HG03108 (cell line): ENCODE results near the gene SHISAL2A.
"Not testable (repeated sequence)": the region's sequence is repeated elsewhere in the genome, so short reads cannot be mapped to it uniquely, and the experiment has no call there.

Experiments used
- ATAC-seq: cut with Tn5 transposase; IDR thresholded peaks from one replicate; pipeline ENCODE4 v1.9.1; 2021; ENCODE audit warnings: moderate library complexity; ENCODE audit not compliant: unreplicated experiment

SHISAL2A gene

DNA sequence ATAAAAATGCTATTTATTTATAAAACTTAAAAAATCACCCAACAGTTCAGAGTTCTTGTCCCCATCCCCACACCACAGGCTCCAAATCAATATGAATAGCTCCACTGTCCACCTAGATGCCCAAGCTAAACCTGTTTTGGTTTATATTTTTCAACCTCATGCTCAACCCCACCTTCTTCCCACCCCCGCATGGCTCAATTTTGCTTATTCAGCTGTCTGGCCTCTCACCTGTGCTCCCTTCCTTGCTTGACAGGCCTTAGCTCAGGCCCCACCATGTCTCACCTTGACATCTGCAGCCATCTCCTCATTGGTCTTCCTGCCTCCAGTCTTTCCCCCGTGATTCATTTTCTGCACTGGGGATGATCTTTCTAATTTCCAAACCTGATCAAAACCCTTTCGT, 47.4 kb downstream of the SHISAL2A start:
- ATAC-seq = no peak

DNA sequence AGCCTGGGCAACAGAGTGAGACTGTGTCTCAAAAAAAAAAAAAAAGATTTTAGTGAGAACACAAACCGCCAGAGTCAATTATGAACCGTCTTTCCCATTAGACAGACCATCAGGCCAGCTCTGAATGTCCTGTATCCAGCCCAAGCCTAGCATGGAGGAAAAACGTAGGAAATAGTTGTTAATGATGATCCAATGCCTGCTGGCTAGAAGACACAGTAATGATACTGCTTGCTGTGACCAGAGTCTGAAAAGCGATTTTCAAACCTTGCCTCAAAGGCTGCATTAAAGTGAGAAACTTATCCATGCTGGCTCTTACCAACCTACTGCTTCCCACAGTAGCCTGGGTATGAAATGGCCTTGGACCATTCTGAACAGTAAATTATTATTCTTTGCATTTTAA, 48.2 kb downstream of the SHISAL2A start:
- ATAC-seq = no peak

DNA sequence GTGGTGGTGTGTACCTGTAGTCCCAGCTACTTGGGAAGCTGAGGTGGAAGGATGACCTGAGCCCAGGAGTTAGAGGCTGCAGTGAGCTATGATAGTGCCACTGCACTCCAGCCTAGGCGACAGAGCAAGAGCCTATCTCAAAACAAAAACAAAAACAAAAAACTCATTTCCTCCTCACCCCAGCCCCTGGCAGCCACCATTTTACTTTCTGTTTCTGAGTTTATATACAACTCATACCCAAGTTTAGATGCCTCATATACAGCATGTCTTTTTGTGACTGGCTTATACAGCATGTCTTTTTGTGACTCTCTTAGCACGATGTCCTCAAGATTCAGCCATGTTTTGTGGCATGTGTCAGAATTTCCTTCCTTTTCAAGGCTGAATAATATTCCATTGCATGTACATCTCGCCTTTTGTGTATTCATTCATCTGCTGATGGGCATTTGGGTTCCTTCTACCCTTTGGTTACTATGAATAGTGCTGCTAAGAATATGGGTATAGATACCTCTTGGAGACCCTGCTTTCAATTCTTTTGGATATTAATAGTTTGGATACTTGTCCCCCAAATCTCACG, 50.5 kb downstream of the SHISAL2A start:
- ATAC-seq = no peak

DNA sequence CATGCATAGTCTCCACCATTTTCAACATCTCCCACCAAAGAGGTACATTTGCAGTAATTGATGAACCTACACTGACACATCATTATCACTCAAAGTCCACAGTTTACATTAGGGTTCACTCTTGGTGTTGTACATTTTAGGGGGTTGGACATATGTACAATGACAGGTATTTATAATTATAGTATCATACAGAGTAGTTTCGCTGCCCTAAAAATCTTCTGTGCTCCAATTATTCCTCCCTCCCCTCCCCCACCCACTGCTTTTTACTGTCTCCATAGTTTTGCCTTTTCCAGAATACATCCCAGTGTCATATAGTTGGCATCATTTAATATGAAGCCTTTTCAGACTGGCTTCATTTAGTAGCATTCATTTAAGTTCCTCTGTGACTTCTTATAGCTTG, 51.6 kb downstream of the SHISAL2A start:
- no peak for ATAC-seq

DNA sequence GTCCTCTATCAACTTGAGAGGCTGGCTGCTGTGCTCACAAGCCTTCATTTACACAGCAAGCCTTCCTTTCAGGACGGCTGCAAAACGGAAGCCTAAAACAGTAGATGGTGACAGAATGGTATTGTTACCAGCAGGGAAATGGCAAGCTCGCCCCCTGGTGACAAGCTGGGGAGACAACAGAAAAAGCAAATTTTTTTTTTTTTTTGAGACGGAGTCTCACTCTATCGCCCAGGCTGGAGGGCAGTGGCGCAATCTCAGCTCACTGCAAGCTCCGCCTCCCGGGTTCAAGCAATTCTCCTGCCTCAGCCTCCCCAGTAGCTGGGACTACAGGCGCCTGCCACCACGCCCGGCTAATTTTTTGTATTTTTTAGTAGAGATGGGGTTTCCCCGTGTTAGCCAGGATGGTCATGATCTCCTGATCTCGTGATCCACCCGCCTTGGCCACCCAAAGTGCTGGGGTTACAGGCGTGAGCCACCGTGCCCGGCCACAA, 53.3 kb downstream of the SHISAL2A start:
- peak; percentile 86 for ATAC-seq

DNA sequence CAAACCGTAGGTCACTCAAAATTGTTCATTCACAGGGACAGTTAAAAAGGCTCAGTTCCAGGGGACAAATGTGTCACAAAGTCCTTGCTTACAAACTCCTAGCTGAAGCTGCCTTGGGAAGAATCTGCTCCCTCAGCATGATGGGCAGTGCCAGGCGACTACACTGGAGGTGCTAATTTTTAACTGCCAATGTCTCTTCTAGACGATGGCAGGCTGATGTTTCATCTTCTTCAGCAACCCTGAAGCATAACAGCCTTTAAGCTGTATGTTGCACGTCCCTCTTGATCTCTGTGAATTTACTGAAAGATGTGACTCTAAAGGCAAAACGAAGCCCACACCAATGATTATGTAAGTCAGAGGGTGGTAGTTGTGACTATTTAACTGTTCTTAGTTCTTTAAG, 53.9 kb downstream of the SHISAL2A start:
- no peak for ATAC-seq

DNA sequence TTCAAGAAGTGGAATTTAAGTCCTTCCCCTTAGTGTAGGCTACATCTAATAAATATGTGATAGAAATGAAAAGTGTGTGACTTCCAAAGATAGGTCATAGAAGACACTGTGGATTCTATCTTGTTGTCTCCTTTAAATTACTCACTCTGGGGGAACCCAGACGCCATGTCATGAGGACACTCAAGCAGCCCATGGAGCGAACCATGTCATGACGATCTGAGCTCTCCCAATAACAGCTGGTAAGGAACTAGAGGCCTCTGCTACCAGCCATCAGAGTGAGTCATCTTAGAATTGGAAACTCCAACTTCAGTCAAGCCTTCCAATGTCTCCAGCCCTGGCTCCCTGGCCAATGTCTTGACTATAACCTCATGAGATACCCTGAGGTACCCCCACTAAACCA, 58.9 kb downstream of the SHISAL2A start:
- ATAC-seq = no peak

DNA sequence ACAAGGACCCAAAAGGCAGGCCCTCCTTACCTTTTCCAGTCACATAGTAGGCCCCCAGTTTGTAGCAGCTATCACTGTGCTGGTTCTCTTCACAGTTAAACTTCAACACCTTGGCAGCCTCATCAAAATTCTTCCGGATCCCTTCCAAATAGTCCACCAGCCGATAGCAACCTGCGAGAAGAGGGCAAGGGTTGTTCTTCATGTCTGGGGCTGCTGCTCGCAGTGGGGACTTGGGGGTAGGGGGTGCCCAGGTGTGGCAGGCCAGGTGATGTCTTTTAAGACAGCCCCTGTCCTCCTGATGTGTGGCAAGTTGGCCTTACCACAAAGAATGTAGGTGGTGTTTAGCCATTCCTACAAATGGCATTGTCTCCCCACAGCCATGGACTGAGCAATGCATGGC, 59.7 kb downstream of the SHISAL2A start:
- ATAC-seq = no peak

DNA sequence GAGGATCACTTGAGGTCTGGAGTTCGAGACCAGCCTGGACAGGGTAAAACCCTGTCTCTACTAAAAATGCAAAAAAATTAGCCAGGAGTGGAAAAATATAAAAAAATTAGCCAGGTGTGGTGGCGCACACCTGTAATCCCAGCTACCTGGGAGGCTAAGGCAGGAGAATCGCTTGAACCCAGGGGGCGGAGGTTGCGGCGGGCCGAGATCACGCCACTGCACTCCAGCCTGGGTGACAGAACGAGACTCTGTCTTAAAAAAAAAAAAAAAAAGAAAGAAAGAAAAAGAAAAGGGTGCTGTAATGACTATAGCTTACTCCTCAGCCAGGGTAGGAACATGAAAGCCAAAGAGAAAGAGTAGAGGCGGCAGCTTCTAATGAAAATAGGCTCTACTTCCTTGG, 60.4 kb downstream of the SHISAL2A start:
- ATAC-seq = not testable (repeated sequence)

DNA sequence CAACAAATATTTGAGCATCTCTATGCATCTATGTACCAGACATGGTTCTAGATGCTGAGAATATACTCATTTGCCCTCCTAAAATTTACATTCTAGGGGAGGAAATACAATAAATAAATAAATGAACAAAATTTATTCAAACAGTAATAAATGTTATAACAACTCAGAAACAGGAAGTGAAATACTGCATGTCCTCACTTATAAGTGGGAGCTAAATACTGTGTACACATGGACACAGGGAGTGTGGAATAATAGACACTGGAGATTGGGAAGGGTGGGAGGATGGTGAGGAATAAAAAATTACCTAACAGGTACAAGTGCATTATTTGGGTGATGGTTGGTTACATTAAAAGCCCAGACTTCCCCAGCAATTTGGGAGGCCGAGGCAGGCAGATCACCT, 60.9 kb downstream of the SHISAL2A start:
- no peak for ATAC-seq

DNA sequence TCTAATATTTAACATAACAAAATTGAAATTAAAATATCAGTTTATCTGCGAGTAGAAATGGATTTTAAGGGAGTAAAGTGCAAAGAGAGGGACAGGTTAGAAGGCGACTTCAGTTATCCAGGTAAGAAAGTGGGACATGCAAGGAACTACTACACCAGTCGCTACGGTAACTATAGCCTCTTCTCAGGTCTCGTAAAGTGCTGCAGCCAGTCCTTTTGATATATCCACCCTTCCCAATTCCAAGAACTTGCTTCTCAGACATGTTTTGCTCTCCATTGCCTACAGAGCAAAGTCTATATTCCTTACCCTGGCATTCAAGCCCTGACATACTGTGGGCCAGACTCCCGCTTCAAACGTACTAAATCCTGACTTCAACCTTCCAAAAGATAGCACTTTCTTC, 62.7 kb downstream of the SHISAL2A start:
- ATAC-seq = no peak

DNA sequence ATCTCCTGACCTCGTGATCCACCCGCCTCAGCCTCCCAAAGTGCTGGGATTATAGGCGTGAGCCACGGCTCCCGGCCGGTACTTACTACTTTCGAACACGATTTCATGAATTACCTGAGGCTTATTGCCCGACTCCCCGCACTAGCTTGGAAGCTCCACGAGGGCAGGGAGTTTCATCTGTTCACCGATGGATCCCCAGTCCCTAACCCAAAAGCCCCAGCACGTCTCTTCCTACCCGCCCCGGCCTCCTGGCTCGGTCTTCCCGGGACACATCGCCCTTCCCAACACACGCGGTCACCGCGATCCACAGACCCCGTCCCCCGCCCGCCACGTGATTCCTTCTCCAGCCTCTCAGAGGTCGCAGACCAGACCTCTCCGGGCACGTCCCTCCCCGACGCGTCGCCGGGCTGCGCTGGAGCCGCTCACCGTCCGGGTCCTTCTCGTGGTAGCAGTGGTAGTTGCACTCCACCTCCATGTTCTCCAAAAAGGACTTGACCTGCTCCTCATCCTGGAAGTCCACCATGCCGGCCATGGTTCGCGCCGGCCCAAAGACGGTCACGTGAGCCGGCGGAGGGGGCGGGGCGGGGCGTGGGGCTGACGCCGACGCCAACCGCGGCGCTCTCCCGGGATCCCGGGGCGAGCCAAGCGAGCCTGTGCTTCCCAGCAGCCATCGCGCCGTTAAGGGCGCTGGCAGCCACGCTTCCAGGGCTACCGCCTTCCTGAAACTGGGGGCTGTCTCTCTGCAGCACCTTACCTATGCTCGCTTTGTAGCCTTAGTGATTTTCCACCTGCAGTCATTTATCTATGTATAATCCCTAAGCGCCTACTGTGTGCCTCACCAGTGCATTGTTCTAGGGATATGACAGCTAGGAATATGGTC, 65.1 kb downstream of the SHISAL2A start, which contains the start of gene COA7:
Gene COA7 (minus strand): TSS at position 553 of the 880 bp plus-strand sequence. CDS start 21 bp downstream, at position 532.
- ATAC-seq = peak; percentile 46

DNA sequence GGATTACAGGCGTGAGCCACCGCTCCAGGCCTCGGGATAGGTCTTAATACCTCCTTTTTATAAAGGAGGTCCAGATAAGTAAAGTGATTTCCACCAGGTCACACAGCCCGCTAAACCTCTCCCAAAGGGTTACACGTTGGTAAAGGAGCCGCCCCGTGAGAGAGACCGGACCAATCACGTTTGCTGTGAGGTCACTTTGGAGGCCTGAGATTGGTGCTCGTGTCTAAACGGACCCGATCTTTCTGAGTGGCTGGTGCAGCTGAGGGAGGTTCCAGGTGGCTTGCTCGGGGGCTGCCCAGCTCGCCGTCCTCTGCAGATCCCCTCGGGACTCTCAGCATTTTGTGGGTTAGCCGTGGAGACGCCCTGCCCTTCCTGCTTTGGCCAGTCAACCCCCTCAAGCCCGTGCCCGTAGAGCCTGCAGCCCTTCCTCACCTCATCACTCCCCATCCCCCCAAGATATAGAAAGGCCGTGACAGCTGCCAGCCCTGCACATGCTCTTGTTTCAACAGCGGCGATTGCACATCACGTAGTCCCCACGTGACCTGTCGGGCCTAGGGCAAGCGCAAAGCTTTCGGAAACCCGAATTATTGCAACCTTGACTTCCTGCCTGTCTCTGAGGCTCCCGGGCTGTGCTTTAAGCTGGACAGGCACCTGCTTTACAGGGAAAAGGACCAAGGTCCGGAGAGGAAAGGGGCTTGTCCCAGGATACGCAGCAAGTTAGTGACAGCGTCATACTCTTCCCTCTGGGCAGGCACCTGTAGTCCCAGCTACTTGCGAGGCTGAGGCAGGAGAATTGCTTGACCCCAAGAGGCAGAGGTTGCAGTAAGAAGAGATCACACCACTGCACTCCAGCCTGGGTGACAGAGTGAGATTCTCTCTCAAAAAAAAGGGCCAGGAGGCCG, 70.2 kb downstream of the SHISAL2A start:
- ATAC-seq = peak; percentile 85

DNA sequence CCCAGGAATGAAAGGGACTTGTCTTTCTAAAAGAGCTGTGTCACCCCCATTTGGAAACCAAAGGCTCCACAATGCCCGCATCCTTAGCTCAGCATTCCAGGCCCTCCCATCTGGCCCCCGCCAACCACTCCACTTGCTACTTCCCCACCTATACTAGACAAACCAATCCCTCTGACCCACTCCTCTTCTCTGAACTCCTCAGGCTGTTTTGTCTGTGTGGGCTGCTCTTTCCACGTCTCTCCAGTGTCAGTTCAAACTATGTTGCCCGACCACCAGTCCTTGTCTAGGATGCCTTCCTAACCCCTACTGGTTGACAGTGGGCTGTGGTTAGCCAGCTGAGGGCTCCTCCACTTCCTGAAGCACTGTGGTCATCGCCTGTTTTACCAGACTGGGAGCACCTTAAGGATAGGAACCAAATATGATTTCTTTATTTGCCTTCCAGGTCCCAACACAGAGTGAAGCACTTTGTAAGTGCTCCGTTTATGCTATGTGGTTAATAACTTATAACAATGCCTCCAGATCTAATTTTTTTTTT, 73.2 kb downstream of the SHISAL2A start:
- ATAC-seq = no peak
